ENCODE measurements around the gene LRRFIP1. TPM values are rescaled to one million over a fixed set of nuclear protein-coding genes. Genes with fewer than 3 reads are reported as not detected.

The LRRFIP1 gene
- polyA plus RNA-seq, 1 donor (not counting 4 experiments of a cell fraction or from before 2014, with no cell fraction given), result 115 TPM

DNA sequence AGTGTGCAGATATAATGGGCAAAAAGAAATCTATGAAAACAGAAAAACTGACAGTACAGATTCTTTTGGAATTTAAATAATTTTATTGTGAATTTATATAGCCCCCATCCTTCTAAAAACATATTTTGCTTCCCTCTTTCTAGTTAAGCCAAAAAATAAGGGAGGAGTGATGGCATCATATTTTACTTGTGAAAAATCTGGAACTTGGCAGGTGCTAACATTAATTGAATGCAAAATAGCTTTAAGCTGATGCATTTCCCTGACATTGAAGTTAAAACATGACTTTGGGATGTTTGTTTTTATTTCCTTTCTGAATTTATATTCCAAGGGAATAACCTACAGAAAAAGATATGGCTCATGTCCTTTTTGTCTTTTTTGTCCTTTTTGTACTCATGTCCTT is 88.6 kb downstream of the LRRFIP1 start:
- dilution Hi-C loops (cut with MboI; ENCODE audit: extremely low pct_ligation_motif_present, low sequenced_read_pairs), result no loop called here
- Histone ChIP-seq H2AFZ (ENCODE audit: control insufficient read depth, low read length) (no peak overlapping the region), H3K79me2 (ENCODE audit: control insufficient read depth, insufficient read depth, low read length) (peaks cover 88% of the 10 kb centered on the region), H4K20me1 (ENCODE audit: control insufficient read depth, extremely low read depth, insufficient read depth, low read length) (peaks cover 30% of the 10 kb centered on the region), H3K9me3 (ENCODE audit: control insufficient read depth, low read depth, low read length) (no peaks in the 10 kb centered on the region), H3K9me1 (ENCODE audit: control insufficient read depth, extremely low read depth, insufficient read depth, low read length) (peaks cover 7% of the 10 kb centered on the region), H3K4me1 (ENCODE audit: control insufficient read depth, extremely low read depth, insufficient read depth, low read length) (peaks cover 65% of the 10 kb centered on the region), H3K4me2 (ENCODE audit: control insufficient read depth, extremely low read depth, insufficient read depth, low read depth, low read length) (peak overlapping the region; percentile 60), H3K9ac (ENCODE audit: control insufficient read depth, extremely low read depth, insufficient read depth, low read length) (no peak overlapping the region), H3K4me3 (ENCODE audit: control insufficient read depth in 2 of 3, extremely low read depth in 1 of 3, insufficient read depth in 2 of 3, low read depth in 1 of 3, low read length in 3 of 3) (peak overlapping the region in 2 of 3 experiments; percentile 16 to 17), H3K27ac (ENCODE audit: control insufficient read depth, insufficient read depth, low read length) (peak overlapping the region; percentile 49), H3K27me3 (ENCODE audit: control insufficient read depth, extremely low read depth, insufficient read depth, low read length) (no peaks in the 10 kb centered on the region), H3K36me3 (ENCODE audit: control insufficient read depth in 2 of 2, extremely low read depth in 1 of 2, insufficient read depth in 2 of 2, low read length in 2 of 2) (peaks cover 12 to 34% of the 10 kb centered on the region in 2 experiments)
- DNase-seq (ENCODE audit: low read depth, low spot score) (no peak), FAIRE-seq (no peak)
- TF ChIP-seq, protein P1, sequence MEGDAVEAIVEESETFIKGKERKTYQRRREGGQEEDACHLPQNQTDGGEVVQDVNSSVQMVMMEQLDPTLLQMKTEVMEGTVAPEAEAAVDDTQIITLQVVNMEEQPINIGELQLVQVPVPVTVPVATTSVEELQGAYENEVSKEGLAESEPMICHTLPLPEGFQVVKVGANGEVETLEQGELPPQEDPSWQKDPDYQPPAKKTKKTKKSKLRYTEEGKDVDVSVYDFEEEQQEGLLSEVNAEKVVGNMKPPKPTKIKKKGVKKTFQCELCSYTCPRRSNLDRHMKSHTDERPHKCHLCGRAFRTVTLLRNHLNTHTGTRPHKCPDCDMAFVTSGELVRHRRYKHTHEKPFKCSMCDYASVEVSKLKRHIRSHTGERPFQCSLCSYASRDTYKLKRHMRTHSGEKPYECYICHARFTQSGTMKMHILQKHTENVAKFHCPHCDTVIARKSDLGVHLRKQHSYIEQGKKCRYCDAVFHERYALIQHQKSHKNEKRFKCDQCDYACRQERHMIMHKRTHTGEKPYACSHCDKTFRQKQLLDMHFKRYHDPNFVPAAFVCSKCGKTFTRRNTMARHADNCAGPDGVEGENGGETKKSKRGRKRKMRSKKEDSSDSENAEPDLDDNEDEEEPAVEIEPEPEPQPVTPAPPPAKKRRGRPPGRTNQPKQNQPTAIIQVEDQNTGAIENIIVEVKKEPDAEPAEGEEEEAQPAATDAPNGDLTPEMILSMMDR (optimal IDR thresholded peaks at IDR 0.05 in 1 of 3, IDR thresholded peaks at IDR 0.05 in 1 of 3, conservative IDR thresholded peaks at IDR 0.05 in 1 of 3; ENCODE audit: extremely low read depth in 1 of 3, insufficient read depth in 2 of 3, low read length in 3 of 3), result no peak
- TF ChIP-seq EZH2 (IDR thresholded peaks at IDR 0.05; ENCODE audit: low read length), result no peak

- no peak overlapping the region for H2AFZ ChIP-seq (ENCODE audit: control insufficient read depth, low read length)
- no peak for DNase-seq (ENCODE audit: low read depth, low spot score)
- dilution Hi-C loops (cut with MboI; ENCODE audit: extremely low pct_ligation_motif_present, low sequenced_read_pairs), result no loop called here
These were observed 90.2 kb downstream of the LRRFIP1 start for GRCh38 chr2:237717366-237718276.

More at GRCh38 chr2:237717366-237718276, 90.2 kb downstream of the LRRFIP1 start:
- H3K27me3 ChIP-seq (ENCODE audit: control insufficient read depth, extremely low read depth, insufficient read depth, low read length), result no peaks in the 10 kb centered on the region
- H3K4me3 ChIP-seq (ENCODE audit: control insufficient read depth in 2 of 3, extremely low read depth in 1 of 3, insufficient read depth in 2 of 3, low read depth in 1 of 3, low read length in 3 of 3), result peak overlapping the region in 2 of 3 experiments; percentile 22 to 33
- peaks cover 69% of the 10 kb centered on the region for H3K4me1 ChIP-seq (ENCODE audit: control insufficient read depth, extremely low read depth, insufficient read depth, low read length)
- peaks cover 24% of the 10 kb centered on the region for H4K20me1 ChIP-seq (ENCODE audit: control insufficient read depth, extremely low read depth, insufficient read depth, low read length)
- FAIRE-seq, result no peak
- peaks cover 7% of the 10 kb centered on the region for H3K9me1 ChIP-seq (ENCODE audit: control insufficient read depth, extremely low read depth, insufficient read depth, low read length)
- H3K36me3 ChIP-seq (ENCODE audit: control insufficient read depth in 2 of 2, extremely low read depth in 1 of 2, insufficient read depth in 2 of 2, low read length in 2 of 2), result peaks cover 10 to 32% of the 10 kb centered on the region in 2 experiments
- H3K9me3 ChIP-seq (ENCODE audit: control insufficient read depth, low read depth, low read length), result no peaks in the 10 kb centered on the region
- peak overlapping the region; percentile 63 for H3K9ac ChIP-seq (ENCODE audit: control insufficient read depth, extremely low read depth, insufficient read depth, low read length)
- H3K79me2 ChIP-seq (ENCODE audit: control insufficient read depth, insufficient read depth, low read length), result peaks cover 85% of the 10 kb centered on the region
- H3K4me2 ChIP-seq (ENCODE audit: control insufficient read depth, extremely low read depth, insufficient read depth, low read depth, low read length), result peak overlapping the region; percentile 73
- TF ChIP-seq, protein P1 (optimal IDR thresholded peaks at IDR 0.05 in 1 of 3, IDR thresholded peaks at IDR 0.05 in 1 of 3, conservative IDR thresholded peaks at IDR 0.05 in 1 of 3; ENCODE audit: extremely low read depth in 1 of 3, insufficient read depth in 2 of 3, low read length in 3 of 3), result no peak
- TF ChIP-seq EZH2 (IDR thresholded peaks at IDR 0.05; ENCODE audit: low read length), result no peak
- H3K27ac ChIP-seq (ENCODE audit: control insufficient read depth, insufficient read depth, low read length), result peak overlapping the region; percentile 70
